ENCODE results near the gene PANK1. TPM values are rescaled to one million over a fixed set of nuclear protein-coding genes. Genes with fewer than 3 reads are reported as not detected.

PANK1 gene
- total RNA-seq, 4 donors from 2014 or later: 4.6 to 51.6 (median 36.1) TPM

DNA sequence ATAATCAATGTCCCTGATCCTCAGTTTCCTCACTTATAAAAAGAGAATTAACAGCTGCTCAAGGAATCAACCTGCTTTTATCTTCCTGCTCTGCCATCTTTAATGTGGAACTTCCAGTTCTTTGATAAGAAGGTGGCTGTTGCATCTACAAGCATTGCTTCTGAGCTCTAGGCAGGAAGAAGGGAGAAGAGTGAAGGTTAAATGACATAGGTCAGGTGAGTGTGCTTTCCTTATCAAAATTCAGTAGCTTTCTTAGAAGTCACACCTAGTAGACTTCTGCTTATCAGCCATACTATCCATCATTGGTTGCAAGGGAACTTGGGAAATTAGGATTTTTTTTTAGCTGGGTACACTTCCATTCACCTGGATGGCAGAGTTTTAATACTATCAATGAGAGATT lies 32.3 kb upstream of the PANK1 start:
- no peaks in the 10 kb centered on the region for H3K27me3 ChIP-seq
- in situ Hi-C loops (cut with MboI; ENCODE audit: low pct_ligation_motif_present in 1 of 4, low pct_unique_long_range_greater_than_20kb in 1 of 4, low sequenced_read_pairs in 3 of 4): loop anchor here in 2 of 4 donors (25.0 kb wide), 1 partner anchor 240 kb away; no protein-coding TSS in a partner anchor
- H3K9me3 ChIP-seq: no peaks in the 10 kb centered on the region
- H3K27ac ChIP-seq: no peak overlapping the region
- no peak for DNase-seq
- TF ChIP-seq EP300 (IDR thresholded peaks at IDR 0.05; ENCODE audit: low read depth) (no peak), POLR2A (IDR thresholded peaks at IDR 0.05) (no peak), CTCF (IDR thresholded peaks at IDR 0.05) (no peak), POLR2AphosphoS5 (IDR thresholded peaks at IDR 0.05) (no peak)
- intact Hi-C loops (cut with DNase I; ENCODE audit: low total_unique reads): no loop called here
- H3K4me3 ChIP-seq: no peak overlapping the region
- H3K36me3 ChIP-seq: no peaks in the 10 kb centered on the region
- no peaks in the 10 kb centered on the region for H3K4me1 ChIP-seq

DNA sequence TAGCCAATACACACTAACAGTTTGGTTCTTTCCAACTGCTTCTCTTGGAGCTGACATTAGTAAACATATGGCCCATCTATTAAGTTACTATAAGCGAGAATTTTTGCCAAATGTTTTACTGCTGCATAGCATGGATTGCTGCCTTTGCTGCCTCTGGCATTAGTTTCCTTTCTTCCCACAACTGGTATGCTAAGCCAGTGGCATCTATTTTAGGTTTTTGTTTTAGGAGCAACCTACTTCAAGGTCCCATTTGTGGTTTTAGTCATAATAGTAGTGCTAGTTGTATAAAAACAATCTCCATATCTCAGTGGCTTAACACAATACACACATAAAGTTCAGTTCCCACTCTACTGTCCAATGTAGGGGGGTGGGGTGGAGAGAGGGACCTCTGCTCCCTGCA lies 25.9 kb upstream of the PANK1 start:
- Histone ChIP-seq H3K4me1 (peaks cover 0 to 15% (median 0%) of the 10 kb centered on the region in 4 donors), H3K4me3 (no peak overlapping the region), H3K36me3 (no peaks in the 10 kb centered on the region), H3K9me3 (no peaks in the 10 kb centered on the region), H3K27ac (no peak overlapping the region), H3K27me3 (no peaks in the 10 kb centered on the region)
- 77% methylated on average over 1 of the region's 1 CpG; no CpG with 5 or more reads in 1 of the 2 donors for WGBS, 2 donors (ENCODE audit: low coverage in 1 of 2)
- DNase-seq: no peak
- intact Hi-C loops (cut with DNase I; ENCODE audit: low total_unique reads) (no loop called here), in situ Hi-C loops (cut with MboI; ENCODE audit: low pct_ligation_motif_present in 1 of 4, low pct_unique_long_range_greater_than_20kb in 1 of 4, low sequenced_read_pairs in 3 of 4) (no loop called here)
- TF ChIP-seq CTCF (IDR thresholded peaks at IDR 0.05) (no peak), POLR2A (IDR thresholded peaks at IDR 0.05) (no peak), EP300 (IDR thresholded peaks at IDR 0.05; ENCODE audit: low read depth) (no peak), POLR2AphosphoS5 (IDR thresholded peaks at IDR 0.05) (no peak)

DNA sequence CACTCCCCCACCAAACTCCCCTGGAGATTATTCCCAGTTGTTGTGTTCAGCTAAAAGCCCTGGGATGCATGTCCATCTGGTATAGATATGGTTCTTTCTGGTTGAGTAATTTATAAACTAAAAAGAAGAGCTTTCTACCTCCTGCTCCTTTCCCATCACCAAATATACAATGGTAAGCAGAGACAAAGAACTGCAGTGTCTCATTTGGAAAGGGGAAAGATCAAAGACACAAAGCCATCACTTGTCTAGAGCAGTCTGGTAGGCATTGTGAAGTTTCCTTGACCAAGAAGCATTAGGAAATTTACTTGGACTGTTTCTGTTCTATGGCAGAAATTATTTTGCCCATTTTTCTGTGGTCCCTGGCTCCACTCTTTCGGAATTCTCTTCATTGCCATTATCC lies 24.9 kb upstream of the PANK1 start:
- 83 to 93% methylated on average over 1 of the region's 1 CpG for WGBS, 2 donors (ENCODE audit: low coverage in 1 of 2)
- DNase-seq: no peak
- Histone ChIP-seq H3K27me3 (no peaks in the 10 kb centered on the region), H3K27ac (no peak overlapping the region), H3K4me3 (no peak overlapping the region), H3K4me1 (peaks cover 0 to 17% (median 0%) of the 10 kb centered on the region in 4 donors), H3K36me3 (no peaks in the 10 kb centered on the region), H3K9me3 (no peaks in the 10 kb centered on the region)
- intact Hi-C loops (cut with DNase I; ENCODE audit: low total_unique reads) (no loop called here), in situ Hi-C loops (cut with MboI; ENCODE audit: low pct_ligation_motif_present in 1 of 4, low pct_unique_long_range_greater_than_20kb in 1 of 4, low sequenced_read_pairs in 3 of 4) (no loop called here)
- TF ChIP-seq POLR2A (IDR thresholded peaks at IDR 0.05): no peak
- TF ChIP-seq EP300 (IDR thresholded peaks at IDR 0.05; ENCODE audit: low read depth): no peak

DNA sequence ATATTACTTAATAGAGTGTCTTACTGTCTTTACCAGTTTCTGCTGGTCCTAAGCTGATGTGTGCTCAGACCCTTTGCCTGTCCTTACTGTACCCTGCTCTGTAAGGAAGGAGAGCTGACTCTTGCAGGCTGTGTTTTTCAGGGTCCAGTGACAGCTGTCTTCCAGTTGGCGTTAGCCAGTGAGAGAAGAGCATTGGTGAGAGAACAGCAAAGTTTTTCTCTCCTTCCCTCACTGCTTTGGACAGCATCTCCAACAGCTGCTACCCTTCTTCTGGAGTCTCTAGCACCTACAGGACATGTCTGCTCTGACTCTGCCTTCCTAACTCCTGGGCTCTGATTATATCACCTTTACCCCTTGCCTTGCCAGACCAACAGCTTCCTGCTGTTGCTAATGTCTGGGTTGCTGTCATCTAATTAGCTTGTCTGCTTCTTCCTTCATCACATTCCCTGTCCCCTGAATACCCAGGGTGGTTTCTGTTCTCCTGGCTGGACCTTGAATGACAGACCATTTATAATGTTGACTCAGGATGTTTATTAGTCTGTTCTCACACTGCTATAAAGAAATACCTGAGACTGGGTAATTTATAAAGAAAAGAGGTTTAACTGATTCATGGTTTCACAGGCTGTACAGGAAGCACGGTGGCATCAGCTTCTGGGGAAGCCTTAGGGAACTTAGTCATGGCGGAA lies 23.5 kb upstream of the PANK1 start:
- TF ChIP-seq EP300 (IDR thresholded peaks at IDR 0.05; ENCODE audit: low read depth): no peak
- TF ChIP-seq POLR2A (IDR thresholded peaks at IDR 0.05): peak; percentile 61
- TF ChIP-seq CTCF (IDR thresholded peaks at IDR 0.05): no peak
- TF ChIP-seq POLR2AphosphoS5 (IDR thresholded peaks at IDR 0.05): peak in 2 of 3 donors; percentile 58 to 59
- Histone ChIP-seq H3K27me3 (no peaks in the 10 kb centered on the region), H3K27ac (peak overlapping the region in 3 of 4 donors; percentile 56 to 82 (median 75)), H3K4me3 (no peak overlapping the region), H3K4me1 (peaks cover 0 to 22% (median 3%) of the 10 kb centered on the region in 4 donors), H3K9me3 (no peaks in the 10 kb centered on the region), H3K36me3 (no peaks in the 10 kb centered on the region)
- intact Hi-C loops (cut with DNase I; ENCODE audit: low total_unique reads) (no loop called here), in situ Hi-C loops (cut with MboI; ENCODE audit: low pct_ligation_motif_present in 1 of 4, low pct_unique_long_range_greater_than_20kb in 1 of 4, low sequenced_read_pairs in 3 of 4) (no loop called here)
- peak; percentile 27 for DNase-seq
- 50% methylated on average over 3 of the region's 3 CpGs; no CpG with 5 or more reads in 1 of the 2 donors for WGBS, 2 donors (ENCODE audit: low coverage in 1 of 2)

Data from transverse colon (tissue), 4 donors.